Vagina (tissue), 2 donors: Measurements from ENCODE around the gene SRP68.

ENCODE experiments used
- POLR2AphosphoS5 ChIP-seq, 2 donors: sonication (generic); formaldehyde crosslinking; IDR thresholded peaks; one replicate each; pipeline ENCODE4 v1.9.0; 2017; ENCODE audit warnings: antibody characterized with exemption in 2 of 2, mild to moderate bottlenecking in 2 of 2, low read depth in 1 of 2; ENCODE audit not compliant: insufficient read depth in 1 of 2
- TF ChIP-seq, protein P1 (sequence below), 3 experiments: fragments of 450-650 bp in 2 of 3; fragments of 200-600 bp in 1 of 3; sonication (generic) in 1 of 3; IDR thresholded peaks; one replicate each; pipeline ENCODE4 v1.5.1; 2017 to 2019; ENCODE audit warnings: antibody characterized with exemption in 3 of 3, mild to moderate bottlenecking in 2 of 3, moderate library complexity in 2 of 3

DNA sequence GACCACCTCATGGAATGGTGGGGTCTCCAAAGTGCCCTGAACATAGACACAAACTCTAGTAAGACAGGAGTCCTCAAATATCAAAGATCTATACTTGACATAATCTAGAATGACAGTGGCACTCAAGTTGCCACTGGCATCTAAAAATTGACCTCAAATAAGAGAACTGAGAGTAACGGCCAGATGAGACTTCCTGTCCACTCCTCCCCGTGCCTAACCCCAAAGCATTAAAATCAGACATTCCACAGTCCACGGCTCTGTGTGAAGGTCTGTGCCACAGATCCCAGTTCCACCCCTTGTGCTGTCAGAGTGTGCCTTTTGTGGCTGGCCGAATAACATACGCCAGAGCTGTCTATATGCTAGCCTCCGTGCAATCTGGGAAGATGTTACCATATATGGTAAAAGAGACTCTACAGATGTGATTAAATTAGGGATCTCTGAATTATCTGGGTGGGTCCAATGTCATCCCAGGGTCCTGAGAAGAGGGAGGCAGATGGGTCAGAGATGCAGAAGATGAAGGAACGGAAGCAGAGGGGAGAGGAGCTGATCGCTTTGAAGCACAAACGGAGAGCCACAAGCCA, 24.2 kb downstream of the SRP68 start:
- TF ChIP-seq, protein P1, sequence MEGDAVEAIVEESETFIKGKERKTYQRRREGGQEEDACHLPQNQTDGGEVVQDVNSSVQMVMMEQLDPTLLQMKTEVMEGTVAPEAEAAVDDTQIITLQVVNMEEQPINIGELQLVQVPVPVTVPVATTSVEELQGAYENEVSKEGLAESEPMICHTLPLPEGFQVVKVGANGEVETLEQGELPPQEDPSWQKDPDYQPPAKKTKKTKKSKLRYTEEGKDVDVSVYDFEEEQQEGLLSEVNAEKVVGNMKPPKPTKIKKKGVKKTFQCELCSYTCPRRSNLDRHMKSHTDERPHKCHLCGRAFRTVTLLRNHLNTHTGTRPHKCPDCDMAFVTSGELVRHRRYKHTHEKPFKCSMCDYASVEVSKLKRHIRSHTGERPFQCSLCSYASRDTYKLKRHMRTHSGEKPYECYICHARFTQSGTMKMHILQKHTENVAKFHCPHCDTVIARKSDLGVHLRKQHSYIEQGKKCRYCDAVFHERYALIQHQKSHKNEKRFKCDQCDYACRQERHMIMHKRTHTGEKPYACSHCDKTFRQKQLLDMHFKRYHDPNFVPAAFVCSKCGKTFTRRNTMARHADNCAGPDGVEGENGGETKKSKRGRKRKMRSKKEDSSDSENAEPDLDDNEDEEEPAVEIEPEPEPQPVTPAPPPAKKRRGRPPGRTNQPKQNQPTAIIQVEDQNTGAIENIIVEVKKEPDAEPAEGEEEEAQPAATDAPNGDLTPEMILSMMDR (IDR thresholded peaks at IDR 0.05): no peak
- TF ChIP-seq POLR2AphosphoS5 (IDR thresholded peaks at IDR 0.05; ENCODE audit: insufficient read depth in 1 of 2, low read depth in 1 of 2): no peak
